SHP77 treated with DMSO at 0.1 percent for 48 hours (cell line): ENCODE data around the gene HLA-E.

ENCODE experiments used
- DNase-seq: peaks from one replicate; lab custom pipeline; 2025; lab: John Stamatoyannopoulos, UW

HLA-E gene

DNA sequence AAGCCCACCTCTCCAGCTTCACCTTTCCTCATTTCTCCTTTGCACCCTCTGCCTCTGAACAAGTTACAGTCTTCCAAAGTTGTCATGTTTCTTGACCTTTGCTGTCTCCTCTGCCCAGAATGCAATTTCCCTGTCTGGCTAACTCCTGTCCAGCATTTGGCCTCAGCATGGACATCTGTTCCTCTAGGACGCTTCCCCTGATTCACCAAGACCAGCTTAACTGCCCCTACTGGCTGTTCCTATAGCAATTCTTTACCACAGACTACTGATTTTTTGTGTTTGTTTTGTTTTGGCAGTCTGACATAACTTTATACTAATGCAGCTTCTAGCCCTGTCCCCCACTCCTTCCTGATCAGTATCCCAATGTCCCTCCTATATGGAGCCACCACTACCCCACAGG, 53.6 kb downstream of the HLA-E start:
- no peak for DNase-seq
